Mucosa of descending colon (tissue), 3 donors: ENCODE results near the gene FOXP4. TPM values are rescaled to one million over a fixed set of nuclear protein-coding genes. Genes with fewer than 3 reads are reported as not detected.

ENCODE experiments used
- ATAC-seq: fragments of 200-7000 bp; cut with Tn5 transposase; one replicate; pipeline ENCODE4 v1.9.1; 2020; ENCODE audit warnings: mild to moderate bottlenecking, moderate library complexity
- DNase-seq, 3 donors: peaks; one replicate each; pipeline ENCODE4 v3.0.0-alpha.2; 2020
- H3K36me3 ChIP-seq: fragments of 200-600 bp; one replicate; pipeline ENCODE4 v1.8.0; 2021; ENCODE audit warnings: low read depth, mild to moderate bottlenecking
- H3K4me1 ChIP-seq: fragments of 200-600 bp; one replicate; pipeline ENCODE4 v1.8.0; 2021; ENCODE audit warnings: low read depth, mild to moderate bottlenecking
- H3K4me3 ChIP-seq: fragments of 200-600 bp; one replicate; pipeline ENCODE4 v1.8.0; 2021; ENCODE audit warnings: mild to moderate bottlenecking
- H3K9me3 ChIP-seq: fragments of 200-600 bp; one replicate; pipeline ENCODE4 v1.8.0; 2021; ENCODE audit warnings: mild to moderate bottlenecking
- intact Hi-C, 2 donors: fragments of 100-400 bp; cut with DNase I in 1 of 2; cut with micrococcal nuclease in 1 of 2; formaldehyde crosslinking; loops; one replicate each; pipeline versions ENCODE4 v1.11.0 to v1.11.1; 2022; cut with DNase I, micrococcal nuclease
- total RNA-seq, 3 donors: library from RNA; stranded (reverse); fragmentation: NEBNext Ultra II Directional in 2 of 3; extraction: Animal tissue kit (Norgen Biotek cat#: 25700) in 2 of 3; gene quantifications; one replicate each; pipeline versions ENCODE4 v1.2.1 to v1.2.4, GENCODE V29; 2021 to 2023
- TF ChIP-seq, protein P1 (sequence below): fragments of 200-600 bp; IDR thresholded peaks from one replicate; pipeline ENCODE4 v1.8.0; 2022; ENCODE audit warnings: antibody characterized with exemption, mild to moderate bottlenecking
- donor health status: DM: no; HTN: no; CAD: no; lungs with moderate emphysema.
- donor health status: DM: no; HTN: no; CAD: no.
- donor health status: DM: no; HTN: yes; CAD: no.

Gene FOXP4
- total RNA-seq, 3 donors from 2014 or later, result 31.5 to 34.9 (median 33.8) TPM

DNA sequence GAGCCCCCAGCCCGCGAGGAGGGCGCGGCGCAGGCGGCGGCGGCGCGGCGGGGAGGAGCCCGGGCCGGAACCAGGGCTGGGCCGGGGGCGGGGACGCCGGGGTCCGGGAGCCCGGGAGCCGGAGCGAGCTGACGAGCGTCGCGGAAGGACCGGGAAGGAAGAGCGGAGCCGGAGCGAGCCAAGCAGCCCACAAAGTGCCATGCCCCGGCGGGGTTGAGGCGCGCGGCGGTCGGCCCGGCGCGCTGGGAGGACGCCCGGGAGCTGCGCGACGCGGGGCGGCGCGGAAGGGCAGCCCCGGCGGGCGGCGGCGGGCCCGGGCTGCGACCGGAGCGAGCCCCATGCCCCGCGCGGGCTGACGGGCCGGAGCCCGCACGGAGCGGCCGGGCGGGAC is 289 bp downstream of the FOXP4 start:
- intact Hi-C loops, result no loop called here
- DNase-seq, result no peak
- peak; percentile 71 for ATAC-seq
- Histone ChIP-seq H3K36me3 (no peaks in the 10 kb centered on the region), H3K4me1 (peaks cover 13% of the 10 kb centered on the region), H3K9me3 (no peaks in the 10 kb centered on the region), H3K4me3 (peak overlapping the region; percentile 75)
- TF ChIP-seq, protein P1, sequence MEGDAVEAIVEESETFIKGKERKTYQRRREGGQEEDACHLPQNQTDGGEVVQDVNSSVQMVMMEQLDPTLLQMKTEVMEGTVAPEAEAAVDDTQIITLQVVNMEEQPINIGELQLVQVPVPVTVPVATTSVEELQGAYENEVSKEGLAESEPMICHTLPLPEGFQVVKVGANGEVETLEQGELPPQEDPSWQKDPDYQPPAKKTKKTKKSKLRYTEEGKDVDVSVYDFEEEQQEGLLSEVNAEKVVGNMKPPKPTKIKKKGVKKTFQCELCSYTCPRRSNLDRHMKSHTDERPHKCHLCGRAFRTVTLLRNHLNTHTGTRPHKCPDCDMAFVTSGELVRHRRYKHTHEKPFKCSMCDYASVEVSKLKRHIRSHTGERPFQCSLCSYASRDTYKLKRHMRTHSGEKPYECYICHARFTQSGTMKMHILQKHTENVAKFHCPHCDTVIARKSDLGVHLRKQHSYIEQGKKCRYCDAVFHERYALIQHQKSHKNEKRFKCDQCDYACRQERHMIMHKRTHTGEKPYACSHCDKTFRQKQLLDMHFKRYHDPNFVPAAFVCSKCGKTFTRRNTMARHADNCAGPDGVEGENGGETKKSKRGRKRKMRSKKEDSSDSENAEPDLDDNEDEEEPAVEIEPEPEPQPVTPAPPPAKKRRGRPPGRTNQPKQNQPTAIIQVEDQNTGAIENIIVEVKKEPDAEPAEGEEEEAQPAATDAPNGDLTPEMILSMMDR, result no peak

DNA sequence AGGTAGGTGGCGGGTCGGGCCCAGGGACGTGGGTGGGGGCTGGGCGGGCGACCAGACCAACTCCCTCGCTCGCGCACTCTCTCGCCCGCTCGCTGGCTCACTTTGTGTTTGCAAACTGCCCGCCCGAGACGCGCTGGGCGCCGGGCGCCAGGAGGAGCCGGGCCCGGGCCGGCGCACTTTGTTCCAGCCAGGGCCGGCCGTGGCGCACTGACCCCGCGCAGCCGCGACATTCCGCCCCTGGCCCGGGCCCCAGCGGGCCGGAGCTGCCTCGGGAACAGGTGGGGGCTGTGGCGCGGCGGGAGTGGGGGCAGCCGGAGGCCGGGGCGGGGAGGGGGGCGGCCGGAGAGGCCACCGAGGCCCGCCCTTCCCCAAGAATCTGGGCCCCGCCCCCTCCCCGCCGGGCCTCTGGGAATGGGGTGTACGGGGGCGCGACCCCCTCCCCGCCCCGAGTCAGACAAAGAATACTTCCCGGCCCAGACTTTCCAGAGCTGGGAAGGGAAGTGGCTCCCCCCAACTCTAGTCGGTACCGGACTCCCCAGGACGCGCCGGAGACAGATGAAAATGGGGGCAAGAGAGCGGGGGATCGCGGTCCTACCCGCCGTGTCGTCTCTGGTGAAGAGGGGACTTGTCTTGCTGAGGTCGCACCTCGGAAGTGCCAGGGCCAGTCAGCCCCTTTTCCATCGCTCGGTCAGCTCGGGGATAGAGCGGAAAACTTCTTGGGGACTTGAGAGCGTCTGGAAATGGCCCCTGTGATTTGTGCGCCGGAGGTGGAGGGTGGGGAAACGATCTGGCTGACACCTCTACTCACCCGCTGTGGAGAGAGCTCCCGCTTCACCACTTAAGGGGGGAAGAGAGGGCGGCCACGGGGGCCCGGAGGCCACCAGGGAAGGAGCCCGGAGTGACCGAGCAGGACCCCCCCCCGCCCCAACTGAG is 951 bp downstream of the FOXP4 start:
- intact Hi-C loops, result no loop called here
- Histone ChIP-seq H3K4me3 (peak overlapping the region; percentile 75), H3K9me3 (no peaks in the 10 kb centered on the region), H3K4me1 (peaks cover 13% of the 10 kb centered on the region), H3K36me3 (no peaks in the 10 kb centered on the region)
- ATAC-seq (peak; percentile 30), DNase-seq (peak; percentile 51 to 72 (median 70))
- TF ChIP-seq, protein P1, result no peak

DNA sequence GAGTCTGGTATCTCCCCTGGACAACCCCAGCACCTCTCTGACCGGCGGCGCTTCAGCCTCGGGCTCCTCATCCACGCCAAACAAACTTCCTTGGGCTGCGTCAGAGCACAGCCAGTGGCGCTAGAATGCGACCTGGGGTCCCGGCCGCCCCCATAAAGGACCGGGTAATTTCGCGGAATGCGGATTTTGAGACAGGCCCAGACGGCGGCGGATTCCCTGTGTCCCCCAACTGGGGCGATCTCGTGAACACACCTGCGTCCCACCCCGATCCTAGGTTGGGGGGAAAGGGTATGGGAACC is 1.6 kb downstream of the FOXP4 start:
- H3K4me1 ChIP-seq, result peaks cover 13% of the 10 kb centered on the region
- TF ChIP-seq, protein P1, result no peak
- ATAC-seq (peak; percentile 2), DNase-seq (no peak)
- H3K4me3 ChIP-seq, result peak overlapping the region; percentile 75
- no peaks in the 10 kb centered on the region for H3K36me3 ChIP-seq
- no peaks in the 10 kb centered on the region for H3K9me3 ChIP-seq
- intact Hi-C loops, result no loop called here

DNA sequence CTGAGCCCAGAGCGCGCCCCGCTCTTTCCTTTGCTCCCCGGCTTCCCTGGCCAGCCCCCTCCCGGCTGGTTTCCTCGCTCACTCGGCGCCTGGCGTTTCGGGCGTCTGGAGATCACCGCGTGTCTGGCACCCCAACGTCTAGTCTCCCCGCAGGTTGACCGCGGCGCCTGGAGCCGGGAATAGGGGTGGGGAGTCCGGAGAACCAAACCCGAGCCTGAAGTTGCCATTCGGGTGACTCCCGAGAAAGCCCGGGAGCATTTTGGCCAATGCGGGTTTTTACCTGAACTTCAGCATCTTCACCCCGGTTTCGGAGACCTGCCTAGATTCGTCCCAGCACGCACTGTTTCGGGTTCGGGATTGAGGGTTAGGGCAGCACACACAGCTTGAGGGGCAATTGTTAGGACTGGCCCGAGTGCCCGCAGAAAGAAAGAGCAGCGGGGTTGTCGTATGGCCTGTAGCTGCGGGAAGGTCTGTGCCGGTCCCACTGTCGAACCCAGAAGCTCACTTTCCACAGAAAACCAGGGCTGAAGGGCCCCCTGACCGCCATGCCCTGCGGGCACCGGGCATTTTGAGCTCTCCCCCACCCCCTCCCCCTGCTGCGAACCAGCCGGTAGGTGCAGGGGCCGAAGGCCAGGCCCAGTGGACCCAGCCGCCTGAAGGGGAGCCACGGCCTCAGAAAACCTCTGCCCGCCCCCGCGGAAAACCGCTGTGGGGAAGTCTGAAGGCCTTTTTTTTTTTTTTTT is 2.1 kb downstream of the FOXP4 start:
- Histone ChIP-seq H3K9me3 (no peaks in the 10 kb centered on the region), H3K36me3 (no peaks in the 10 kb centered on the region), H3K4me3 (no peak overlapping the region), H3K4me1 (peaks cover 13% of the 10 kb centered on the region)
- TF ChIP-seq, protein P1, result no peak
- intact Hi-C loops, result no loop called here
- DNase-seq, result peak in 2 of 3 donors; percentile 41 to 60
- no peak for ATAC-seq

DNA sequence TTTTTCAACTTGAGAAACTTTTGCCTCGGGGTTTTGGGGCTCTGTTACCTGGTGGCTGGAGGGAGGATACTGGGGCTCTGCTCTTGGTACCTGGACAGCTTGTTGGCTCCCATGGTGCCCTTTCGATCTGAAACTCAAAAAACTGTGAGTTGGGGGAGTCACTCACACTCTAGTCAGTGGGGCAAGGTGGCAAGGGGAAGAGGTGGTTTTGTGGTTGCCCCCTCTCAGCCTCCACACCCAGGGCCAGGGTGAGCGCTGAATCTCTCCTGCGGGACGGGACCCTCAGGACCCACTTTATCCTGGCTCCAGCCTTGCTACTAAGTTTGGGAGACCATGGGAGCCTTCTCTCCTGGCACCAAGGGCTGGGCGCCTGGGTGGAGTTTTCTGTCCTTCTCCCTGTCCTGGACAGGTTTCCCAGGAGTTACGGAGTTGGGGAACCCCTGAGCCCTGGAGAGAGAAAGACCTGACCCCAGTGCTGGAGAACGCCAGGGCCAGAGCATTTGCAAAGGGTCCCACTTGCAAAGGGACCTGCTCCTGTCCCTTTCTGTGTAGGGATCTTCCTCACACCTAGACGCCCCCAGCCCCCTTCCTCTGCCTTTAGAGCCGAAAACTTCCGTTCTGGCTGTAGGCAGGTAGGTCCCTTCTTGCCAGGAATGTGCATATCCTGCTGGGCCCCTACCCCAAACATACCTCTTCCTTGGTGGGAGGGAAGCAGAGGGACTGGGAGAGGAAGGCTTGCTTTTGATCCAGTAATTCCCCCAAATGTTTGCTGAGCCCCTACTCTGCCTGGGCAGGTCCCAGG is 2.9 kb downstream of the FOXP4 start:
- H3K4me1 ChIP-seq, result peaks cover 13% of the 10 kb centered on the region
- no peak overlapping the region for H3K4me3 ChIP-seq
- intact Hi-C loops, result no loop called here
- ATAC-seq (no peak), DNase-seq (no peak)
- no peaks in the 10 kb centered on the region for H3K36me3 ChIP-seq
- H3K9me3 ChIP-seq, result no peaks in the 10 kb centered on the region
- TF ChIP-seq, protein P1, result no peak
